Diencephalon (tissue), 1 donor: ENCODE measurements around the gene FAM200A. TPM values are rescaled to one million over a fixed set of nuclear protein-coding genes. Genes with fewer than 3 reads are reported as not detected.

Experiments used
- total RNA-seq: library from RNA; depleted of rRNA; stranded (reverse); fragments of >200 nt; gene quantifications from one replicate; pipeline ENCODE4 v1.2.3, GENCODE V29; 2014

FAM200A gene
- 17.5 TPM for total RNA-seq

DNA sequence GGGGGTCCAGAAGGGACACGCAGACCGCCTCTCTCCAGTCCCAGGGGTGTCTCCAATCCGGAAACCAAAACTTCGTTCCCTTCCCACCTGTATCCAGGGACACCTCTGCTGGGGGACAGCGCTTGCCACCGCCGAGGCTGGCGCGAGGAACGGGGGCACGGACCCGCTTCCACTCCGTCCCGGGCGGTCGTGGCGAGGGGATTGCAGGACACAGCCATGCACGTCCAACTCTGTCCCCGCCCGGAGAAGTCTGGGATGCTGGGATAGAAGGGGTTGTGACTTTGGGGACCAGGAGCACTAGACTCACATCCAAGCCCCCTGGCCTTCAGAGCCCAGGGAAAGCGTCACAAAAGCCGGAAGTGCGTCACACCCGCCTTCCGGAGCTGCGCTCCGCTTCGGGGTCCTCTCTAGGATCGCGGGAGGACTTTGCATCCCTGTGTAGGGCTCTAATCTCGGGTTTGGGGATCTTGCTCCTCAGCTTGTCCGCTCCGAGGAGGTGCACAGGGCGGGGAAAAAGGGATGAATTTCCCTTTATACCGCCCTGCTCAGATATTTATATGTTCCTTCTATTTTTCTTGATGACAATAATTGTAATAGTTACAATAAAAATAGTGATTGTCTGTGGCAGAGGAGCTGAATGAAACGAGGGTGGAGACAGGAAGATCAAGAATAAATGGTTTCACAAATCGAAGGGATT is at the start of gene FAM200A:
Gene FAM200A, minus strand, starts transcription at position 348 of the 697 bp plus-strand sequence. CDS start 3,707 bp downstream, outside the sequence.

DNA sequence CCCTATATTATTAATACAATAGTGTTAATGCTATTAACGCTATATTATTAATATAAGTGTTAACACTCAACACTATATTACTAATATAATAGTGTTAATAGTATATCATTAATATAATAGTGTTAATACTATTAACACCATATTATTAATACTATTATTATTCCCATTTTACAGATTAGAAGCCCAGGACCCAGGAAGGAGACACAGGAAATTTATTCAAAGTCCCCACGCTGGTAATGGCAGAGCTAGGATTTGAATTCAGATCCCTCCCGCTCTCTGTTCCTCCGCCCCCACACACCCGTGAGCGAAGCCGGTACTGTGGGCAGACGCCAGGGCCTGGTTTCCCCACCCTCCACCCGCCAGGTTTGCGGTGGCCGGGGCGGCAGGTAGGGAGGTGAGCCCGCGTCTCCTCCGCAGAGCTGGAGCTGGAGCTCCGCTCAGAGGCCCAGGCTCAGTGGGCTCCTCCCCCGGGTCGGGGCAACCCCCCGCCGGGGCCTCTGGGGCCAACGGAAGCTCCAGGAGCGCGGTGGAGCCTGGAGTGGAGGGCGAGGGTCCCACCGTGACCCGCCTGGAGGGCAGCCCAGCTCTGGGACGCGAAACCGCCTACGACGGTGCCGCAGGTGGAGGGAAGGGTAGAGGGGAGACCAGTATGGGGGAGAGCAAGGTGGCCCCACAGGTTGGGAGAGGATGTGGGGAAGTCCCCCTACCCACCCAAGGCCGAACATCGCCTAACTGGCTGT is 46.0 kb upstream of the FAM200A start, which contains the start of gene TMEM225B:
Gene TMEM225B, plus strand, starts transcription at position 506 of the 740 bp plus-strand sequence. CDS start 6,122 bp downstream, outside the sequence.

DNA sequence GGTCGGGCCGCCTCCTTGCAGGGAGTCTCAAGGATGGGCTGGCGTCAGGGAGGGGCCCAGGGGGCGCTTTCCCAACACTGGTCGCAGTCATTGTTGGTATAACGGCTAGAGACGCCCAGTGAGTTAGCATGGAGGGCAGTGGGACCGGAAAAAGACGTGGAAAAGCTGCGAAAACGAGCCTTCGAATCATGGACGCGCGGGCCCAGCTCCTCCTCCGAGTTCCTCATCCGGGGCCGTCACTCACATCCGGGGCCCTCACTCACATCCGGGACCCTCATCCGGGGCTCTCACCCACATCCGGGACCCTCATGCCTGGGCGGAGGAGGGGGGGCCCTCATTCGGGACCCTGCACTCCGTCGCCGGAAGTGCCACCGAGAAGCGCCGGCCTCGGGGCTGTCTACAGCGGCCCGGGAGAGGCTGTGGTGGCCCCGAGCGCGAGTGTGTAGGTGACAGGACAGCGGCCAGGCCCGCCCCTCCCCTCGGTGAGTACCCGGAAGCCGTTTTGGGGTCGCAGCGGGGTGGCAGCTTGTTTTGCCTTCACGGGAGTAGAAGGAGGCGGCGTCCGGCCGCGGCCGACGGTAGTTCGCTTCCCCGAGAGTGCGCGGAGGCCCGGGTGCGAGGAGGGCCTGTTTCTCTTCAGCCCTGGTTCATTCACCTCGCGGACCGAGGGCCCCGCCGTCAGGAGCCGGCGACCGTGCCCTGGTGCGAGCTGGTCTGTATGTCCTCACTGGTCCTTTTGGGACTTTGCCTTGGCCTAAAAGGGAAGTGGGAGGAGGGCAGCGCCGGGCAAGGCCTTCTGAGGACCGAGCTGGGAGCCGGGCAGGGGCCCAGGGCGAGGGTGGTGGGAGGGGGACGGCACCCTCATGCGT is 6.6 kb upstream of the FAM200A start, which contains the start of gene ZNF655:
Gene ZNF655, plus strand, starts transcription at position 337 of the 869 bp plus-strand sequence. CDS start 1,918 bp downstream, outside the sequence.

DNA sequence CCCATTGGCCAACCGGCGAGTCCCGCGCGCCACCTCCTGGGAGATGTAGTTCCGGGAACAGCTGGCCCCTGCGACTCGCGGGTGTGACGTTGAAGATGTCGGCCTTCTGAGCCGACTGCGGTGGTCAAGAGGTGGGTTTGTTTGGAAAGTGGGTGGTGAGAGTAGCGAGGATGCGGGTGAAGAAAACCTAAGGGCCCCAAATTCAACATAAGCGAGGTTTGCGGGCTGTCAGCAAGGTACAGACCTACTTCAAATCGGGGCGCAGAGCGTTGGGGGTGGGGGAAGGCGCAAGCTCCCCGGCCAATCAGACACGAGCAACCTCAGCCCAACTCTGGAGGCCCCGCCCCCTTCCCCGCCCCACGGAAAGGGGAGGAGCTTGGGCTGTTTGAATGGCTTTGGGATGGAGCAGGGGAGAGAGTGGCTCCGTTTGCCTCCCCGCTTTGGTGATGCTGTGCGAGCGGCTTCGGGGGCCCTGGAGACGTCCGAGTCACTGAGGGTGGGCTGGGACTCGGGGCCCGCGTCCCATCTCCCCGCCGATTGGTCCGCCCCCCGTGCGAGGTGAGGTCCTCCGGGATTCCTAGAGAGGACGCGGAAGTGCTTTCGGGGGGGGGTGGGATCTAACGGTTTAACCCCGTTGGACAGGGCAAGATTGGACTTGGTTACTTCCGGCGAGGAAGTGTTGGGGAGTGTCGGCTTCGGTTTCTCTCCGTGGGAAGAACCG is 47.2 kb downstream of the FAM200A start, which contains the start of gene ZKSCAN5:
Gene ZKSCAN5, plus strand, starts transcription at position 60 of the 721 bp plus-strand sequence. CDS start 1,383 bp downstream, outside the sequence.

DNA sequence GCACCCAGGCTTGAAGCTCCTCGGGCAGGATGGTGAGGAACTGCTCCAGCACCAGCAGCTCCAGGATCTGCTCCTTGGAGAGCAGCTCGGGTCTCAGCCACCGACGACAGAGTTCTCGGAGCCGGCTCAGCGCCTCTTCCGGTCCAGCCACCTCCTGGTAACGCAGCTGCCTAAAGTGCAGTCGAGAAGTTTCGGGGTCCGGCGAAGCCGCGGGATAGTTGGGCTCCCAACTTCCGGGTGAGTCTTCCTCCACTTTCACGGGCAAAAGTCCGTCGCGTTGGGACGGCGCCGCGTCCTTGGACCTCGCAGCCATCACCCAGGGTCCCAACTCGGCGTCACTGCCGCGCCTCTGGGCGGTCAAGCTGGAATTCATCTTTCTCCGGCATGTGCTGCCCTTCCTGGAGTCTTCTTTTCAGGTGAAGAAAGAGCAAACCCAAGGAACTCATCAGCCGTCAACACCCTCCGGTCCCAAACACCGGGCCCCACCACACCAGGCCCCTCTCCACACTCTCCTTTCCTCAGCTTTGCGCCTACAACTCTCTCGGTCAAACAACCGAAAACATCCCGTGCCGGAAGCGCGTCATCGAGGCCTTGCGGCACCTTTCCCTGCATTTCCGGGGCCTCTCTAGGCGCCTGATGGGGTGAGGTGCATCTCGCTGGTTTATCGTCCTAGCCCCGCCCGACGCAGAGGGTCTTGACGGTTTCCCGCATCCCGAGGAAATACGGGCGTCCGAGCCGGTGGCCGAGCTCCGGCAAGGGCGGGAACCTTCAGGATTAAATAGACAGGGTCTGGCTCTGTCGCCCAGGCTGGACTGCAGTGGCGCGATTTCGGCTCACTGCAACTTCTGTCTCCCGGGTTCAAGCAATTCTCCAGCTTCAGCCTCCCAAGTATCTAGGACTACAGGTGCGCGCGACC is 51.9 kb downstream of the FAM200A start, which contains the start of gene ZNF394:
Gene ZNF394, minus strand, starts transcription at position 561 of the 916 bp plus-strand sequence. Its CDS starts 188 bp downstream, at position 373.

Other genes starting within 250 kb of the FAM200A start
- gene ARPC1A, start 226.2 kb downstream of the FAM200A start, total RNA-seq: 99.9 TPM
- 22.6 TPM for gene ARPC1B, start 177.4 kb downstream of the FAM200A start, total RNA-seq
- gene PDAP1, start 143.5 kb downstream of the FAM200A start, total RNA-seq: 25.8 TPM
- gene BUD31, start 143.1 kb downstream of the FAM200A start, total RNA-seq: 84.4 TPM
- gene PTCD1, start 113.3 kb downstream of the FAM200A start, total RNA-seq: 7.2 TPM
- 27.0 TPM for gene CPSF4, start 113.2 kb downstream of the FAM200A start, total RNA-seq
- gene ATP5MF, start 85.9 kb downstream of the FAM200A start, total RNA-seq: 348 TPM
- 26.5 TPM for gene ZNF789, start 79.2 kb downstream of the FAM200A start, total RNA-seq
- gene ZNF394, start 51.8 kb downstream of the FAM200A start, total RNA-seq: 28.8 TPM
- gene ZKSCAN5, start 47.5 kb downstream of the FAM200A start, total RNA-seq: 16.8 TPM
- 88.3 TPM for gene ZNF655, start 6.5 kb upstream of the FAM200A start, total RNA-seq
- 0.23 TPM for gene TMEM225B, start 46.2 kb upstream of the FAM200A start, total RNA-seq
- 14.8 TPM for gene ZSCAN25, start 64.8 kb upstream of the FAM200A start, total RNA-seq
- not detected for gene CYP3A5, start 127.9 kb upstream of the FAM200A start, total RNA-seq
- not detected for gene CYP3A7, start 183.1 kb upstream of the FAM200A start, total RNA-seq
- not detected for gene CYP3A4, start 232.1 kb upstream of the FAM200A start, total RNA-seq